Tibial artery (tissue), 4 donors: Measurements from ENCODE around the gene SLC39A10.

Experiments
- DNase-seq, 2 donors: peaks; one replicate each; pipeline ENCODE4 v3.0.0-alpha.2; 2019
- H3K27ac ChIP-seq, 2 donors: fragments of 200-600 bp; sonication (generic) in 1 of 2; 1 replicate in 1 of 2; 2 replicates in 1 of 2; pipeline ENCODE4 v1.5.1; 2018 to 2019; ENCODE audit warnings: mild to moderate bottlenecking in 1 of 2
- H3K27me3 ChIP-seq, 2 donors: fragments of 200-600 bp; sonication (generic) in 1 of 2; one replicate each; pipeline versions ENCODE4 v1.5.1 to v1.6.0; 2016 to 2019
- H3K36me3 ChIP-seq, 3 donors: fragments of 200-600 bp; sonication (generic) in 2 of 3; one replicate each; pipeline ENCODE4 v1.5.1; 2016 to 2019; ENCODE audit warnings: mild to moderate bottlenecking in 2 of 3
- H3K4me1 ChIP-seq, 4 donors: fragments of 200-600 bp; sonication (generic) in 2 of 4; 1 replicate in 3 of 4; 2 replicates in 1 of 4; pipeline ENCODE4 v1.5.1; 2016 to 2019
- H3K4me3 ChIP-seq, 2 donors: fragments of 200-600 bp; sonication (generic) in 1 of 2; 1 replicate in 1 of 2; 2 replicates in 1 of 2; pipeline ENCODE4 v1.5.1; 2018 to 2019; ENCODE audit warnings: mild to moderate bottlenecking in 2 of 2
- H3K9me3 ChIP-seq, 3 donors: fragments of 200-600 bp; sonication (generic) in 1 of 3; one replicate each; pipeline ENCODE4 v1.5.1; 2016 to 2019
- CTCF ChIP-seq, 2 experiments: fragments of 200-600 bp in 1 of 2; fragments of 450-650 bp in 1 of 2; IDR thresholded peaks; one replicate each; pipeline ENCODE4 v1.5.1; 2017 to 2019; ENCODE audit warnings: antibody characterized with exemption in 2 of 2, mild to moderate bottlenecking in 1 of 2, moderate library complexity in 1 of 2
- intact Hi-C: fragments of 100-400 bp; cut with DNase I; formaldehyde crosslinking; loops from one replicate; pipeline ENCODE4 v1.15.0; 2023; ENCODE audit warnings: low total_unique reads

Gene SLC39A10

GRCh38 chr2:195674491-195675221 is 17.6 kb downstream of the SLC39A10 start:
- no peaks in the 10 kb centered on the region for H3K4me1 ChIP-seq
- H3K4me3 ChIP-seq: no peak overlapping the region
- H3K9me3 ChIP-seq: no peaks in the 10 kb centered on the region
- H3K36me3 ChIP-seq: no peaks in the 10 kb centered on the region
- H3K27ac ChIP-seq: no peak overlapping the region
- TF ChIP-seq CTCF (IDR thresholded peaks at IDR 0.05): no peak
- H3K27me3 ChIP-seq: no peaks in the 10 kb centered on the region
- intact Hi-C loops: no loop called here
- no peak for DNase-seq

GRCh38 chr2:195675783-195676427 is 18.9 kb downstream of the SLC39A10 start:
- no peak for DNase-seq
- no peaks in the 10 kb centered on the region for H3K27me3 ChIP-seq
- H3K27ac ChIP-seq: no peak overlapping the region
- no peak for TF ChIP-seq CTCF (IDR thresholded peaks at IDR 0.05)
- no peaks in the 10 kb centered on the region for H3K4me1 ChIP-seq
- no peaks in the 10 kb centered on the region for H3K9me3 ChIP-seq
- H3K4me3 ChIP-seq: no peak overlapping the region
- intact Hi-C loops: no loop called here
- H3K36me3 ChIP-seq: peaks cover 5 to 6% (median 6%) of the 10 kb centered on the region in 3 donors

- Histone ChIP-seq H3K27me3 (no peaks in the 10 kb centered on the region), H3K4me1 (no peaks in the 10 kb centered on the region), H3K4me3 (no peak overlapping the region), H3K9me3 (no peaks in the 10 kb centered on the region), H3K36me3 (peaks cover 6% of the 10 kb centered on the region in 3 donors), H3K27ac (no peak overlapping the region)
- TF ChIP-seq CTCF (IDR thresholded peaks at IDR 0.05): no peak
- intact Hi-C loops: no loop called here
- DNase-seq: no peak
These were observed 20.3 kb downstream of the SLC39A10 start for GRCh38 chr2:195677290-195677689.

- intact Hi-C loops: no loop called here
These were observed 20.9 kb downstream of the SLC39A10 start for GRCh38 chr2:195677884-195678283.

GRCh38 chr2:195682077-195682476 is 25.1 kb downstream of the SLC39A10 start:
- no peak for TF ChIP-seq CTCF (IDR thresholded peaks at IDR 0.05)
- H3K27ac ChIP-seq: no peak overlapping the region
- no peaks in the 10 kb centered on the region for H3K27me3 ChIP-seq
- peaks cover 6% of the 10 kb centered on the region in 3 donors for H3K36me3 ChIP-seq
- no peaks in the 10 kb centered on the region for H3K9me3 ChIP-seq
- intact Hi-C loops: no loop called here
- H3K4me1 ChIP-seq: no peaks in the 10 kb centered on the region
- no peak overlapping the region for H3K4me3 ChIP-seq
- no peak for DNase-seq

More at GRCh38 chr2:195677884-195678283, 20.9 kb downstream of the SLC39A10 start:
- Histone ChIP-seq H3K4me1 (no peaks in the 10 kb centered on the region), H3K27ac (no peak overlapping the region), H3K9me3 (no peaks in the 10 kb centered on the region), H3K4me3 (no peak overlapping the region), H3K36me3 (peaks cover 6% of the 10 kb centered on the region in 3 donors), H3K27me3 (no peaks in the 10 kb centered on the region)
- TF ChIP-seq CTCF (IDR thresholded peaks at IDR 0.05): no peak
- no peak for DNase-seq
